Nephron (organoid): ENCODE measurements around the gene UBE2G1.
"Not testable (repeated sequence)": the region's sequence is repeated elsewhere in the genome, so short reads cannot be mapped to it uniquely, and the experiment has no call there.

Experiments used
- H3K27ac Mint-ChIP-seq, 3 experiments: 2 replicates each; pipeline ENCODE4 v1.8.0; 2020; ENCODE audit warnings: mixed read lengths in 3 of 3, mild to moderate bottlenecking in 2 of 3, moderate library complexity in 1 of 3
- H3K27me3 Mint-ChIP-seq: 2 replicates; pipeline ENCODE4 v1.8.0; 2021; ENCODE audit warnings: low read depth, mild to moderate bottlenecking, moderate library complexity, mixed read lengths
- H3K36me3 Mint-ChIP-seq: 2 replicates; pipeline ENCODE4 v1.8.0; 2020; ENCODE audit warnings: low read depth, mixed read lengths
- H3K4me1 Mint-ChIP-seq: 2 replicates; pipeline ENCODE4 v1.8.0; 2020; ENCODE audit warnings: mixed read lengths
- H3K4me3 Mint-ChIP-seq, 3 experiments: 2 replicates each; pipeline ENCODE4 v1.8.0; 2020; ENCODE audit warnings: mild to moderate bottlenecking in 3 of 3, mixed read lengths in 3 of 3, moderate library complexity in 2 of 3
- H3K9me3 Mint-ChIP-seq: 2 replicates; pipeline ENCODE4 v1.8.0; 2020; ENCODE audit warnings: mixed read lengths
- CTCF ChIP-seq, 3 experiments: fragments of 200-600 bp; sonication (generic); IDR thresholded peaks; one replicate each; pipeline ENCODE4 v1.5.0; 2021; ENCODE audit warnings: antibody characterized with exemption in 3 of 3; ENCODE audit not compliant: unreplicated experiment in 3 of 3

UBE2G1 gene

DNA sequence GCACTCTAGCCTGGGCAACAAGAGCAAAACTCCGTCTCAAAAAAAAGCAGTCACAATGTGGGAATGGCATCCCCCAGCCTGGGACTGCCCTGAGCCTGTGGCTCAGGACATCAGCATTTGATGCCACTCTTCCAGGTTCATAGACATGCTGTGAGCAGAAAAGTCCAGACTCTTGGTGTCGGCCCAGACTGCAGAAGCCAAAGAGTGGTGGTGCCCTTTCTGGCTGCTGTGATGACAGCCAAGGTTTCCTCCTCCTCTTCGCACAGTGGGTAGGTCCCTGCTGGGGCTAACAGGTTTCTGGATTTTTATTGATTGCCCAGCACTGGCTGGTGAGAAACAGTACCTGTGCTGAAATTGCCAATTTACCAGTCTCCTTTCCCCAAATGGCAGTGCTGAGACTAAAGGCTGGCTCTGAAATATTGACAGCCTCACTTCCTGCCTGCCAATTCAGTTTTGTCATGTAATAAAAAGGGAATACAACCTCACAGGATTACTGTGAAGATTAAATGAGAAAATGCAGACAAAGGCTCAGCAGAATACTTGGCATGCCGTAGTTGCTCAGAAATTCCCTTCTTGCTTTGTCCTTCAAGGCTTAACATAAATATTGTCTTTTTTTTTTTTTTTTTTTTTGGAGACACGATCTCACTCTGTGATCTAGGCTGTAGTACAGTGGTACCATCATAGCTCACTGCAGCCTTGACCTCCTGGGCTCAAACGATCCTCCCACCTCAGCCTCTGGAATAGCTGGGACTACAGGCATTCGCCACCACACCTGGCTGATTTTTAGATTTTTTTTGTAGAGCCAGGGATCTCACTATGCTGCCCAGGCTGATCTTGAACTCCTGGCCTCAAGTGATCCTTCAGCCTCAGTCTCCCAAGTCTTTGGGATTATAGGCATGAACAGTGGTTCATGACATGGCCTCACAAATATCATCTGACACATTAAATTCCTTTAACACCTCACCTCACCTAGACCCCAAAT is 15.5 kb upstream of the UBE2G1 start:
- no peak overlapping the region for H3K4me3 Mint-ChIP-seq
- no peak for TF ChIP-seq CTCF (IDR thresholded peaks at IDR 0.05; ENCODE audit: unreplicated experiment in 3 of 3)
- no peaks in the 10 kb centered on the region for H3K36me3 Mint-ChIP-seq
- H3K4me1 Mint-ChIP-seq, result no peaks in the 10 kb centered on the region
- H3K27me3 Mint-ChIP-seq, result no peaks in the 10 kb centered on the region
- no peaks in the 10 kb centered on the region for H3K9me3 Mint-ChIP-seq
- no peak overlapping the region for H3K27ac Mint-ChIP-seq

DNA sequence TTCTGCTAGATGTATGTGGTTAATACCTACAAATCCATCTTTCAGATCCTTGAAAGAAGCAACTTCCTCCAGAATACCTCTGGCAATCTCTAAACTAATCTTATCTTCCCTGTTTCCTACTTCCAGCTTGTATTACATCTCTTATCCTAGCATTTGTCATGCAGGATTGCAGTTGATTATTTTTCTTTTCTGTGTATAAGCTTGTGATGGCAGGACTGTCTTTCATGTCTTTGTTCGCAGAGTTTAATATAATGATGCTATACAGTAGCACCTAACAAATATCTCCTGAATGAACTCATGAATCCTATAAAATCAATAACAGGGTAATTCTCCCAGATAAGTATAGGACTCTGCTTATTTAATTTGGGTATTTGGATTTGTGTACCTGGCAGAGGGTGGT is 12.2 kb upstream of the UBE2G1 start:
- Mint-ChIP-seq H3K4me1 (no peaks in the 10 kb centered on the region), H3K36me3 (no peaks in the 10 kb centered on the region), H3K27ac (no peak overlapping the region), H3K9me3 (no peaks in the 10 kb centered on the region), H3K4me3 (no peak overlapping the region), H3K27me3 (no peaks in the 10 kb centered on the region)
- TF ChIP-seq CTCF (IDR thresholded peaks at IDR 0.05; ENCODE audit: unreplicated experiment in 3 of 3), result no peak

- not testable (repeated sequence) for H3K27me3 Mint-ChIP-seq, H3K4me3 Mint-ChIP-seq, H3K4me1 Mint-ChIP-seq, H3K9me3 Mint-ChIP-seq, H3K36me3 Mint-ChIP-seq, H3K27ac Mint-ChIP-seq
These were observed 10.8 kb upstream of the UBE2G1 start for GRCh38 chr17:4377247-4377646.

DNA sequence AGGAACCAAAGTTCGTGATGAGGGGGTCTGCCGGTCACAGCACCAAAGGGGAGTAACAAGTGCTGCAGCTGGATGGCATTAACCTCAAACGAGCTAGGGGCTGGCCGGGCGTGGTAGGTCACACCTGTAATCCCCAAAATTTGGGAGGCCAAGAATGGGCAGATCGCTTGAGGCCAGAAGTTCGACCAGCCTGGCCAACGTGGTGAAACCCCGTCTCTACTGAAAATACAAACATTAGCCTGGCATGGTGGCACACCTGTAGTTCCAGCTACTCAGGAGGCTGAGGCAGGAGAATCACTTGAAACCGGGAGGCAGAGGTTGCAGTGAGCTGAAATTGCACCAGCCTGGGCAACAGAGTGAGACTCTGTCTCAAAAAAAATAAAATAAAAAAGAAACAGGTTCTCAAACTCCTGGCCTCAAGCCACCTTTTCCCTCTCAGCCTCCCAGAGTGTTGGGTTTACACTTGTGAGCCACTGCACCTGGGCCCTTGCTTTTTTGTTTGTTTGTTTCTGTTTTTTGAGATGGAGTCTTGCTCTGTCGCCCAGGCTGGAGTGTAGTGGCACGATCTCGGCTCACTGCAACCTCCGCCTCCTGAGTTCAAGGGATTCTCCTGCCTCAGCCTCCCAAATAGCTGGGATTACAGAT is 9.4 kb upstream of the UBE2G1 start:
- H3K27ac Mint-ChIP-seq, H3K4me3 Mint-ChIP-seq, H3K36me3 Mint-ChIP-seq, H3K27me3 Mint-ChIP-seq, H3K9me3 Mint-ChIP-seq, H3K4me1 Mint-ChIP-seq: not testable (repeated sequence)

DNA sequence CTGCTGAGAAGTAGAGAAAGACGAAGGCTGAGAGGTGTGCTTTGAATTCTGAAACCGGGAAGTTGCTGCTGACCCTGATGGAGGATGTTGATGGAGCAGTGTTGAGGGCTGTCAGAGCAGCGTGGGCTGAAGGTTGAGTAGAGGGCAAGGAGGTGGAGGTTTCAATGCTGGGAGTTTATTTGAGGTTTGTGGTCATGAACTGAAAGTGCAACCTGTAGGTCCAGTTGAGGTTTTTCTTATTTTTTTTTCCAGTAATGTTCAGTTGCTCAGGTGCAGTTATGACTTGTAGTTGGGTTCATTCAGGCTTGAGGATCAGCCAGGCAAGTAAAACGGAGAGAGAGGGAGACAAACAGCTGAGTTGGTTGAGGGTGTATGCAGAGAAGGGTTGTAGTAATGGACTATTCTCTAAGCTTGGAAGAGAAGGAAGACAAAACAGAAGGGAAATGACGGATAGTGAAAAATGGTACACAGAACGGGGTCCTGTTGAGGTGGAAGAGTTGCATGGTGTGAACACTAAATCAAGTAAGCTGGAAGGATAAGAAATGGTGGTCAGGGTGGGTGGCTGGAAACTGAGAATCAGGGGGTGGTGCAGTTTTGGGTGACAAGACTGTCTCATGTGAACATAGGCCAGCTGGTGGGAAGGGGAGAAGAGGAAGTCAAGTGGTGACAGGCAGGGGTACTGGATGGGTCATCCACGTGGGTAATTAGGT is 8.7 kb upstream of the UBE2G1 start:
- Mint-ChIP-seq H3K27me3 (no peaks in the 10 kb centered on the region), H3K36me3 (no peaks in the 10 kb centered on the region), H3K27ac (no peak overlapping the region), H3K4me1 (no peaks in the 10 kb centered on the region), H3K9me3 (no peaks in the 10 kb centered on the region), H3K4me3 (no peak overlapping the region)
- TF ChIP-seq CTCF (IDR thresholded peaks at IDR 0.05; ENCODE audit: unreplicated experiment in 3 of 3), result no peak

- Mint-ChIP-seq H3K36me3 (no peaks in the 10 kb centered on the region), H3K4me3 (peak overlapping the region in 2 of 3 experiments; percentile 17 to 25), H3K9me3 (no peaks in the 10 kb centered on the region), H3K27ac (no peak overlapping the region), H3K27me3 (no peaks in the 10 kb centered on the region), H3K4me1 (peaks cover 10% of the 10 kb centered on the region)
- no peak for TF ChIP-seq CTCF (IDR thresholded peaks at IDR 0.05; ENCODE audit: unreplicated experiment in 3 of 3)
These were observed 3.2 kb upstream of the UBE2G1 start for GRCh38 chr17:4369557-4370230.
